Lower leg skin (tissue), 4 donors: ENCODE data around the gene NARS2. TPM values are rescaled to one million over a fixed set of nuclear protein-coding genes. Genes with fewer than 3 reads are reported as not detected.

Experiments used
- DNase-seq, 2 donors: peaks; one replicate each; pipeline ENCODE4 v3.0.0-alpha.2; 2019; ENCODE audit warnings: low spot score in 2 of 2
- H3K4me3 ChIP-seq: fragments of 200-600 bp; sonication (generic); 2 replicates; pipeline ENCODE4 v1.5.1; 2017; ENCODE audit warnings: mild to moderate bottlenecking, low read depth; ENCODE audit not compliant: poor library complexity, severe bottlenecking
- POLR2A ChIP-seq, 2 donors: fragments of 450-650 bp; IDR thresholded peaks; one replicate each; pipeline ENCODE4 v1.6.1; 2016 to 2017; ENCODE audit warnings: antibody characterized with exemption in 2 of 2, mild to moderate bottlenecking in 1 of 2, moderate library complexity in 1 of 2
- WGBS, 2 donors: methylation state at CpG; one replicate each; pipeline ENCODE4 v1.1.5; 2018; 5-methylcytosine and 5-hydroxymethylcytosine counted together
- intact Hi-C: fragments of 100-400 bp; cut with DNase I; formaldehyde crosslinking; loops from one replicate; pipeline ENCODE4 v1.15.0; 2023; ENCODE audit warnings: low total_unique reads
- total RNA-seq, 4 donors: library from RNA; depleted of rRNA; stranded (reverse); fragments of >200 nt; gene quantifications; one replicate each; pipeline ENCODE4 v1.1.0, GENCODE V29; 2016
- TF ChIP-seq, protein P1 (sequence below), 3 donors: fragments of 450-650 bp; IDR thresholded peaks; one replicate each; pipeline ENCODE4 v1.5.1; 2016; ENCODE audit warnings: antibody characterized with exemption in 3 of 3, mild to moderate bottlenecking in 3 of 3, moderate library complexity in 2 of 3

The NARS2 gene
- total RNA-seq, 4 donors from 2014 or later, result 11.2 to 15.7 (median 14.0) TPM

DNA sequence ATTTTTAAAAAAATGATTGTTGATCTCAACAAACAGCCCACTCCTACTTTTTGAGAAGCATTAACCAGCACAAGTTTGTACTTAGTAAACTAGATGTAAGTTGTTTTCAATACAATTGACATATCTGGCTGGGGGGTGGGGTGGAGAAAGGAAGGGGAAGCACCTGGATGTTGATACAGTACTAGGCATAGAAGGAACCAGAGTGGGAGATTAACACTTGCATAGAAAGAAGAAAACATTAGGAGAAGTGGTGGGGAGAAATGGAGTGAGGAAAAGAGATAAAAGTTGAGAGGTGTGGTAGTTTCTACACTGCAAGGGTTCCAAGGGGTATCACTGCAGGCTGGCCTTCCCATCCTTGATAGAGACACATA, 146.4 kb downstream of the NARS2 start:
- no peak for DNase-seq
- TF ChIP-seq, protein P1, sequence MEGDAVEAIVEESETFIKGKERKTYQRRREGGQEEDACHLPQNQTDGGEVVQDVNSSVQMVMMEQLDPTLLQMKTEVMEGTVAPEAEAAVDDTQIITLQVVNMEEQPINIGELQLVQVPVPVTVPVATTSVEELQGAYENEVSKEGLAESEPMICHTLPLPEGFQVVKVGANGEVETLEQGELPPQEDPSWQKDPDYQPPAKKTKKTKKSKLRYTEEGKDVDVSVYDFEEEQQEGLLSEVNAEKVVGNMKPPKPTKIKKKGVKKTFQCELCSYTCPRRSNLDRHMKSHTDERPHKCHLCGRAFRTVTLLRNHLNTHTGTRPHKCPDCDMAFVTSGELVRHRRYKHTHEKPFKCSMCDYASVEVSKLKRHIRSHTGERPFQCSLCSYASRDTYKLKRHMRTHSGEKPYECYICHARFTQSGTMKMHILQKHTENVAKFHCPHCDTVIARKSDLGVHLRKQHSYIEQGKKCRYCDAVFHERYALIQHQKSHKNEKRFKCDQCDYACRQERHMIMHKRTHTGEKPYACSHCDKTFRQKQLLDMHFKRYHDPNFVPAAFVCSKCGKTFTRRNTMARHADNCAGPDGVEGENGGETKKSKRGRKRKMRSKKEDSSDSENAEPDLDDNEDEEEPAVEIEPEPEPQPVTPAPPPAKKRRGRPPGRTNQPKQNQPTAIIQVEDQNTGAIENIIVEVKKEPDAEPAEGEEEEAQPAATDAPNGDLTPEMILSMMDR (IDR thresholded peaks at IDR 0.05), result no peak
- no peak for TF ChIP-seq POLR2A (IDR thresholded peaks at IDR 0.05)
- H3K4me3 ChIP-seq, result no peak overlapping the region
- intact Hi-C loops, result no loop called here

DNA sequence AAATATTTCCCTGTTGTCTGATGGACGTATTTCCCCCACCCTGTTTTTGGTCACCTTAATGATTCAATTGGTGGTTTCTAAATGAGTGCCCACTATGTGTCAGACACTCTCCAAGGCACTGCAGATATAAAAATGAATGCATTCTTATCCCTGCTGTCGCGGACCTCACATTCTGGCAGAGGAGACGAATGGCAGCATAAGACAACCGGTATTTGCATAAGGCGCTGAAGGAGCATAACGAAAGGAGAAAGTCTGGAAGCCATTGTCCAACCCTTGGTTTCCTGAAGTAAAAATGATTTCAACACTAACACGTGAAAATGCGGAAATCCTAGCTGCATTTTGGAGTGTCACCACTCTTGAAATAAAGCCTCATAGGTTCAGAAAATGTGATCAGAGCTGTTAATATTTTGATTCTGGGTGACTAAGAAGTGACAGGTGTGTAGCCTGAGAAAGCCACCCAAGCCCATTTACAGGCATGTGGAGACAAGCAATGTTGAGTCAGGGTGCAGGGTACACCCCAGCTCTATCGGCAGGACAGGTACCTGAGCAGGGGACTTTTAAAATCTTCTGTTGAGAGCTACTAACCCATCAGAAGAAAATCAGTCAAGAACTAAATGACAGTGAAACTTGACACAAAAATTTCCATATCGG, 146.9 kb downstream of the NARS2 start:
- intact Hi-C loops, result no loop called here
- DNase-seq, result no peak
- no peak overlapping the region for H3K4me3 ChIP-seq
- TF ChIP-seq, protein P1 (IDR thresholded peaks at IDR 0.05), result no peak
- WGBS, 2 donors, result 65 to 76% methylated on average over 11 of the region's 11 CpGs

DNA sequence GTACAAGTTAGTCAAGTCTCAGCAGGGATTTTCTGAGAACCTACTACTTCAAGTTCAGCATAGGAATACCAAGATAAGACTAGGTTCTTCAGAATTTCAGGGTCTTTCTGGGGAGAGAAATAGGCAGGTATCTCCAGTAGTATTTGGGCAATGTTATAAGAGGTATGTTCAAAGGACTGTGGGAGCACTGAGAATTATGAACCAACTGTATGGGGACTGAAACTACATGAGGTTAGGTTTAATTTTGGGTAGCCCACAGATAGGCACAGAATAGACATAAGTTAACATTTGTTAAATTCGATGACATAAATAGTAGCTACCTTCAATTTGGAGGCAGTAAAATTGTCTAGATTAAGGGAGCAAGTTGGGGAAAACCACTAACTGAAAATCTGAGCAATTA, 147.8 kb downstream of the NARS2 start:
- no peak for DNase-seq
- intact Hi-C loops, result no loop called here
- 89 to 91% methylated on average over 1 of the region's 1 CpG for WGBS, 2 donors
- TF ChIP-seq, protein P1 (IDR thresholded peaks at IDR 0.05), result no peak
- no peak for TF ChIP-seq POLR2A (IDR thresholded peaks at IDR 0.05)
- H3K4me3 ChIP-seq, result no peak overlapping the region

DNA sequence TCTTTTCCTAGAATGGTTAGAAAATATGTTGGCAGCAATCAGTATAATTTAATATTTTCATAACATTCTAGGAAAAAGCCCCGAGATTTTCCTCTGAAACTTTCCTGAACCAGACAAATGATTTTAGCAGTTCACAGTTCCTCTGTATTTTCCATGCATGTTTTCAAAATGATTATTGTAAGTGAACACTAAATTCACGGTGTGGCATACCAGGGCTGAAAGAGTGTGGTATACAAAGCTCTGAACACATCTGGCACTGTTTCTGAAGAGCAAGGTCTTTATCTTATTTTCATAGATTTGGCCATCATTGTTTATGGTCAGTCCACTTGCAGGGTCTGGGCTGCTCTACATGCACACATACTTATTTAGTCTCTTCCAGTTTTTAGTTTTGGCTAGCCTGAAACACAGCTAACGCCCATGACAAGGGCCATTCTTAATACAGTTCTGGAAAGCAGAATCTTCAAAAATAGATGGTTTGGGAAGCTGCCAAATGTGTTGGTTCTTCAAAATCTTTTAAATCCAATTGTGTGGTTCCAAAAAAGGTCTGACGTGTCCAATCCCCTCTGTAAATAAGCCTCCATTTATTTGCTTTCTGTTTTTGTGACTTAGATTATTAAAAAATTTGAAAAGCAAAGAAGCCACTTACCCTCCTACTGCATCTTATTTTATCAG, 149.1 kb downstream of the NARS2 start:
- TF ChIP-seq, protein P1 (IDR thresholded peaks at IDR 0.05), result no peak
- TF ChIP-seq POLR2A (IDR thresholded peaks at IDR 0.05), result no peak
- no peak for DNase-seq
- 42 to 48% methylated on average over 4 of the region's 4 CpGs for WGBS, 2 donors
- no peak overlapping the region for H3K4me3 ChIP-seq
- intact Hi-C loops, result no loop called here

DNA sequence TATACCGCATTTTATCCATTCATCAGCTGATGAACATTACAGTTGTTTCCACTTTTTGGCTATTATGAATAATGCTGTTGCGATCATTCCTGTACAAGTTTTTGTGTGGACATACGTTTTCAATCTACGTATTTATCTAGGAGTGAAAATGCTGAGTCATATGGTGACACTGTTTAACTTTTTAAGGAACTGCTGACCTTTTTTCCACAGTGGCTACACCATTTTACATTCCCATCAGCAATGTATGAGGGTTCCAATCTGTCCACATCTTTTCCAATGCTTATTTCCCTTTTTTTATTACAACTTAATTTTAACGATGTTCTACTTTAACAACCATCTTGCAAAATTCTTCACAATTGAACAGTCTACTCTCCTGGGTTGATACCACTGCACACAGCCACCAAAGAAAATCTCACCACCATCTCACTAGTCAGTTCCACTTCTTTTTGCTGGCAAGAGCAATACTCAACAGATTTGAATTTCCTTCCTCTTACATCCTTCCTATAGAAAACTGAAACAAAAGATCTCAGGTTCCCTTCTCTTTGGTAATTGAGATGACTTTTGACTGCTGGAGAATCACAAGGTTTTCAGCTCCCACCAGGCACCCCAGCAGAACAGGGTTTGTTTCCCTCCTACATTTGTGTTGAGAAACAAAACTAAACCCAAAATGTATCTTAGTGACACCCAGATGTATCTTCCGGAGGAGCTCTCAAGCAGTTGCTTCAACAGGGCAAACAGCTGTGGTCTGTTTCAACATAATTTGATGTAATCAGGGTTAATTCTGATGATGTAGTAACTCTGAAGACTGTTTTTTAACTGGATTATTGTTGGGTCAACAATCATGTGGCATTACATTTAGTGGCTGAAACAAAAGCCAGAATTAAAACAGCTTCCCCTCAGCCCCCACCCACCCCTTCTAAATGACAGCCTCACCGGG, 150.1 kb downstream of the NARS2 start:
- H3K4me3 ChIP-seq, result no peak overlapping the region
- no peak for DNase-seq
- intact Hi-C loops, result no loop called here
- TF ChIP-seq POLR2A (IDR thresholded peaks at IDR 0.05), result no peak
- TF ChIP-seq, protein P1 (IDR thresholded peaks at IDR 0.05), result no peak
- 66 to 72% methylated on average over 7 of the region's 7 CpGs for WGBS, 2 donors
